ENCODE measurements around the gene CYP2D6.

DNA sequence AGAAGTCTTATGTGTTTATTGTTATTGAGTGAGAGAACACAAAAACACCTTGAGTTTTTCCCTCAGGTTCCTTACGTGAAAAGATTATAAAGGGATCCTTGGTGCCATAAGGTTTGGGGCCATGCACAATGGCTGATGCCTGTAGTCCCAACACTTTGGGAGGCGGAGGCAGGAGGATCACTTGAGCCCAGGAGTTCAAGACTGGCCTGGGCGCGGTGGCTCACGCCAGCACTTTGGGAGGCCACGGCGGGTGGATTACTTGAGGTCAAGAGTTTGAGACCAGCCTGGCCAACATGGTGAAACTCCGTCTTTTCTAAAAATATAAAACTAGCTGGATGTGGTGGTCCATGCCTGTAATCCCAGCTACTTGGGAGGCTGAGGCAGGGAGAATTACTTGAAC is 45.7 kb downstream of the CYP2D6 start:
- TF ChIP-seq, protein P1, sequence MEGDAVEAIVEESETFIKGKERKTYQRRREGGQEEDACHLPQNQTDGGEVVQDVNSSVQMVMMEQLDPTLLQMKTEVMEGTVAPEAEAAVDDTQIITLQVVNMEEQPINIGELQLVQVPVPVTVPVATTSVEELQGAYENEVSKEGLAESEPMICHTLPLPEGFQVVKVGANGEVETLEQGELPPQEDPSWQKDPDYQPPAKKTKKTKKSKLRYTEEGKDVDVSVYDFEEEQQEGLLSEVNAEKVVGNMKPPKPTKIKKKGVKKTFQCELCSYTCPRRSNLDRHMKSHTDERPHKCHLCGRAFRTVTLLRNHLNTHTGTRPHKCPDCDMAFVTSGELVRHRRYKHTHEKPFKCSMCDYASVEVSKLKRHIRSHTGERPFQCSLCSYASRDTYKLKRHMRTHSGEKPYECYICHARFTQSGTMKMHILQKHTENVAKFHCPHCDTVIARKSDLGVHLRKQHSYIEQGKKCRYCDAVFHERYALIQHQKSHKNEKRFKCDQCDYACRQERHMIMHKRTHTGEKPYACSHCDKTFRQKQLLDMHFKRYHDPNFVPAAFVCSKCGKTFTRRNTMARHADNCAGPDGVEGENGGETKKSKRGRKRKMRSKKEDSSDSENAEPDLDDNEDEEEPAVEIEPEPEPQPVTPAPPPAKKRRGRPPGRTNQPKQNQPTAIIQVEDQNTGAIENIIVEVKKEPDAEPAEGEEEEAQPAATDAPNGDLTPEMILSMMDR (IDR thresholded peaks at IDR 0.05) = no peak
- no peak for TF ChIP-seq POLR2A (IDR thresholded peaks at IDR 0.05)

Data from esophagus squamous epithelium (tissue), 4 donors.